ENCODE measurements around the gene ZNF382.

ZNF382 gene

GRCh38 chr19:36668646-36669045 lies 63.5 kb downstream of the ZNF382 start:
- H3K27ac Mint-ChIP-seq: no peak overlapping the region
- TF ChIP-seq CTCF (IDR thresholded peaks at IDR 0.05; ENCODE audit: unreplicated experiment in 3 of 3): no peak

GRCh38 chr19:36672368-36672767 lies 67.3 kb downstream of the ZNF382 start:
- no peak overlapping the region for H3K4me3 Mint-ChIP-seq
- H3K27me3 Mint-ChIP-seq (ENCODE audit: low read depth): no peaks in the 10 kb centered on the region
- no peak overlapping the region for H3K27ac Mint-ChIP-seq
- H3K4me1 Mint-ChIP-seq: peaks cover 8% of the 10 kb centered on the region
- no peak for TF ChIP-seq CTCF (IDR thresholded peaks at IDR 0.05; ENCODE audit: unreplicated experiment in 3 of 3)
- peaks cover 62% of the 10 kb centered on the region for H3K9me3 Mint-ChIP-seq
- H3K36me3 Mint-ChIP-seq (ENCODE audit: low read depth): peaks cover 71% of the 10 kb centered on the region

More at GRCh38 chr19:36668646-36669045, 63.5 kb downstream of the ZNF382 start:
- Mint-ChIP-seq H3K9me3 (peaks cover 76% of the 10 kb centered on the region), H3K36me3 (ENCODE audit: low read depth) (peaks cover 84% of the 10 kb centered on the region), H3K4me3 (peak overlapping the region; percentile 53 to 78 (median 66)), H3K27me3 (ENCODE audit: low read depth) (no peaks in the 10 kb centered on the region), H3K4me1 (peaks cover 27% of the 10 kb centered on the region)

DNA sequence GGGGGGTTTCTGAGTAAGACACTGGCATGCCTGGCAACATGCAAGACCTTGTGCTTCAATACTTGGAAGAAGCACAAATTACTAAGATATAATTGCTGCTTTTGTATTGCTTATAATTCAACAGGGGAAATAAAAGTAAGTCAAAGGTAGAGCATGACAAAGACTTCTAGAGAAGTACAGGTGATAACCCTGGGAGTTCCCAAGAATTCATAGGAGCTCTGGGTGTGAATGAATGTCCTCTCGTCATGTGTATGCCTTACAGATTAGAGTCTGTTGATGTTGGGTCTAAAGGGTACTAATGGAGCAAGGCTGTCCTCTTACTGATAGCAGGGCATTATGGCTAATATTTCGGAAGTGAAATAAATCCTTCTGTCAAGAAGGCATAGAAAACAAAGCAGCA lies 69.1 kb downstream of the ZNF382 start:
- Mint-ChIP-seq H3K4me3 (no peak overlapping the region), H3K4me1 (no peaks in the 10 kb centered on the region), H3K27ac (no peak overlapping the region), H3K36me3 (ENCODE audit: low read depth) (peaks cover 76% of the 10 kb centered on the region), H3K27me3 (ENCODE audit: low read depth) (no peaks in the 10 kb centered on the region), H3K9me3 (peaks cover 66% of the 10 kb centered on the region)
- TF ChIP-seq CTCF (IDR thresholded peaks at IDR 0.05; ENCODE audit: unreplicated experiment in 3 of 3): no peak

DNA sequence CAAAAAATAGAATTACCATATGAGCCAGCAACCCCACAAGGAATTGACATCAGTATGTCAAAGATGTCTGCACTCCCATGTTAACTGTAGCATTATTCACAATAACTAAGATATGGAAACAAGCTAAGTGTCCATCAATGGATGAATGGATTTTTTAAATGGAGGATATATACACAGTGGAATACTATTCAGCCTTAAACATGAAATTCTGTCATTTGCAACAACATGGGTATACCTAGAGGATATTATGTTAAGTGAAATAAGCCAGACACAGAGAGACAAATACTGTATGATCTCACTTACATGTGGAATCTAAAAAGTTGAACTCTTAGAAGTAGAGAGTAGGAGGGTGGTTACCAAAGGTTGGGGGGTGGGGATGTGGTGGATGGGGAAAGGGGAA lies 74.3 kb downstream of the ZNF382 start:
- Mint-ChIP-seq H3K9me3 (peaks cover 51% of the 10 kb centered on the region), H3K4me1 (no peaks in the 10 kb centered on the region), H3K27ac (no peak overlapping the region), H3K27me3 (ENCODE audit: low read depth) (no peaks in the 10 kb centered on the region), H3K4me3 (no peak overlapping the region), H3K36me3 (ENCODE audit: low read depth) (peaks cover 72% of the 10 kb centered on the region)
- TF ChIP-seq CTCF (IDR thresholded peaks at IDR 0.05; ENCODE audit: unreplicated experiment in 3 of 3): no peak

Measured in nephron (organoid).